Muscle of leg (tissue), 11 donors: ENCODE results near the gene DGKZ. TPM values are rescaled to one million over a fixed set of nuclear protein-coding genes. Genes with fewer than 3 reads are reported as not detected.
A peak's percentile ranks its signal among the peaks of the same experiment; 100 is the strongest.

Experiments used
- DNase-seq: peaks from one replicate; pipeline ENCODE4 v3.0.0; 2013
- H3K27ac ChIP-seq: one replicate; pipeline ENCODE4 v1.5.1; 2013; ENCODE audit warnings: mild to moderate bottlenecking, low read length, control low read depth
- H3K27me3 ChIP-seq: one replicate; pipeline ENCODE4 v1.6.1; 2013; ENCODE audit warnings: low read length; ENCODE audit not compliant: control insufficient read depth, insufficient read depth
- H3K36me3 ChIP-seq: one replicate; pipeline ENCODE4 v1.6.1; 2013; ENCODE audit warnings: low read length; ENCODE audit not compliant: control insufficient read depth, insufficient read depth
- H3K4me1 ChIP-seq: one replicate; pipeline ENCODE4 v1.6.1; 2013; ENCODE audit warnings: low read length; ENCODE audit not compliant: control insufficient read depth, insufficient read depth
- H3K4me3 ChIP-seq: one replicate; pipeline ENCODE4 v1.5.1; 2013; ENCODE audit warnings: low read length, control low read depth
- H3K9me3 ChIP-seq: replicated peaks from 2 replicates; pipeline ENCODE4 v1.6.1; 2013; ENCODE audit warnings: low read depth, low read length; ENCODE audit not compliant: control insufficient read depth
- WGBS: methylation state at CpG from one replicate; pipeline ENCODE4 v1.1.5; 2013; ENCODE audit warnings: missing lambda C conversion rate; ENCODE audit not compliant: insufficient coverage; 5-methylcytosine and 5-hydroxymethylcytosine counted together
- polyA plus RNA-seq, 8 donors: library from polyadenylated mRNA; unstranded; fragments of 120-200 nt; gene quantifications; one replicate each; pipeline versions ENCODE4 v1.2.1 to v1.2.3, GENCODE V29; 2013; ENCODE audit warnings: inconsistent platforms in 1 of 8, low replicate concordance in 1 of 8; ENCODE audit not compliant: insufficient read length in 8 of 8, insufficient read depth in 1 of 8
- total RNA-seq: library from RNA; stranded (reverse); fragments of 120-200 nt; gene quantifications from one replicate; pipeline ENCODE4 v1.2.4, GENCODE V29; 2013

DGKZ gene
- total and polyA plus RNA-seq, 9 donors = 42.5 to 86.8 (median 72.6) TPM

- Histone ChIP-seq H3K27me3 (no peaks in the 10 kb centered on the region), H3K4me1 (peaks cover 52% of the 10 kb centered on the region), H3K4me3 (no peak overlapping the region), H3K9me3 (no peaks in the 10 kb centered on the region), H3K36me3 (no peaks in the 10 kb centered on the region), H3K27ac (no peak overlapping the region)
- no peak for DNase-seq
- WGBS = 49% methylated on average over 2 of the region's 3 CpGs
Observed at GRCh38 chr11:46343520-46343919, 3.7 kb upstream of the DGKZ start.

GRCh38 chr11:46345131-46345597 is 2.1 kb upstream of the DGKZ start:
- peaks cover 11% of the 10 kb centered on the region for H3K36me3 ChIP-seq
- no peaks in the 10 kb centered on the region for H3K9me3 ChIP-seq
- peaks cover 44% of the 10 kb centered on the region for H3K4me1 ChIP-seq
- H3K27me3 ChIP-seq = no peaks in the 10 kb centered on the region
- 47% methylated on average over 18 of the region's 20 CpGs for WGBS
- peak; percentile 62 for DNase-seq
- peak overlapping the region; percentile 69 for H3K27ac ChIP-seq
- peak overlapping the region; percentile 43 for H3K4me3 ChIP-seq

GRCh38 chr11:46345881-46346484 is 1.3 kb upstream of the DGKZ start:
- no peaks in the 10 kb centered on the region for H3K27me3 ChIP-seq
- peaks cover 11% of the 10 kb centered on the region for H3K36me3 ChIP-seq
- no peaks in the 10 kb centered on the region for H3K9me3 ChIP-seq
- peaks cover 41% of the 10 kb centered on the region for H3K4me1 ChIP-seq
- peak overlapping the region; percentile 69 for H3K27ac ChIP-seq
- DNase-seq = no peak
- WGBS = 75% methylated on average over 8 of the region's 10 CpGs
- H3K4me3 ChIP-seq = peak overlapping the region; percentile 43

GRCh38 chr11:46347637-46348311 is 511 bp downstream of the DGKZ start:
- Histone ChIP-seq H3K27ac (peak overlapping the region; percentile 13), H3K4me1 (peaks cover 42% of the 10 kb centered on the region), H3K36me3 (peaks cover 15% of the 10 kb centered on the region), H3K4me3 (peak overlapping the region; percentile 82), H3K9me3 (no peaks in the 10 kb centered on the region), H3K27me3 (no peaks in the 10 kb centered on the region)
- DNase-seq = no peak
- 8% methylated on average over 60 of the region's 63 CpGs for WGBS

- peaks cover 21% of the 10 kb centered on the region for H3K36me3 ChIP-seq
- 56% methylated on average over 16 of the region's 18 CpGs for WGBS
- peaks cover 45% of the 10 kb centered on the region for H3K4me1 ChIP-seq
- peak overlapping the region; percentile 82 for H3K4me3 ChIP-seq
- DNase-seq = no peak
- H3K27ac ChIP-seq = no peak overlapping the region
- no peaks in the 10 kb centered on the region for H3K27me3 ChIP-seq
- no peaks in the 10 kb centered on the region for H3K9me3 ChIP-seq
Observed at GRCh38 chr11:46348566-46349401, 1.5 kb downstream of the DGKZ start.

GRCh38 chr11:46350695-46351094 is 3.4 kb downstream of the DGKZ start:
- WGBS = 80% methylated on average over 1 of the region's 3 CpGs

GRCh38 chr11:46351148-46351547 is 3.9 kb downstream of the DGKZ start:
- Histone ChIP-seq H3K9me3 (no peaks in the 10 kb centered on the region), H3K4me3 (no peak overlapping the region), H3K27ac (no peak overlapping the region), H3K36me3 (peaks cover 25% of the 10 kb centered on the region), H3K27me3 (no peaks in the 10 kb centered on the region), H3K4me1 (peaks cover 48% of the 10 kb centered on the region)
- no peak for DNase-seq
- 74% methylated on average over 8 of the region's 8 CpGs for WGBS

More at GRCh38 chr11:46350695-46351094, 3.4 kb downstream of the DGKZ start:
- no peak overlapping the region for H3K4me3 ChIP-seq
- peaks cover 23% of the 10 kb centered on the region for H3K36me3 ChIP-seq
- no peak for DNase-seq
- H3K27ac ChIP-seq = no peak overlapping the region
- peaks cover 46% of the 10 kb centered on the region for H3K4me1 ChIP-seq
- no peaks in the 10 kb centered on the region for H3K9me3 ChIP-seq
- H3K27me3 ChIP-seq = no peaks in the 10 kb centered on the region

GRCh38 chr11:46351606-46352005 is 4.3 kb downstream of the DGKZ start:
- peaks cover 49% of the 10 kb centered on the region for H3K4me1 ChIP-seq
- H3K27me3 ChIP-seq = no peaks in the 10 kb centered on the region
- no peak overlapping the region for H3K4me3 ChIP-seq
- no peak for DNase-seq
- WGBS = 55% methylated on average over 4 of the region's 5 CpGs
- peaks cover 29% of the 10 kb centered on the region for H3K36me3 ChIP-seq
- H3K9me3 ChIP-seq = no peaks in the 10 kb centered on the region
- H3K27ac ChIP-seq = no peak overlapping the region

GRCh38 chr11:46352063-46352841 is 5.0 kb downstream of the DGKZ start:
- Histone ChIP-seq H3K27ac (peak overlapping the region; percentile 31), H3K36me3 (peaks cover 29% of the 10 kb centered on the region), H3K4me3 (peak overlapping the region; percentile 3), H3K9me3 (no peaks in the 10 kb centered on the region), H3K4me1 (peaks cover 49% of the 10 kb centered on the region), H3K27me3 (no peaks in the 10 kb centered on the region)
- WGBS = 40% methylated on average over 24 of the region's 33 CpGs
- no peak for DNase-seq
